COLO829 (cell line): ENCODE measurements around the gene CAPN11.

Experiments used
- DNase-seq: peaks from one replicate; pipeline ENCODE4 v3.0.0; 2012; ENCODE audit warnings: low spot score

Gene CAPN11

DNA sequence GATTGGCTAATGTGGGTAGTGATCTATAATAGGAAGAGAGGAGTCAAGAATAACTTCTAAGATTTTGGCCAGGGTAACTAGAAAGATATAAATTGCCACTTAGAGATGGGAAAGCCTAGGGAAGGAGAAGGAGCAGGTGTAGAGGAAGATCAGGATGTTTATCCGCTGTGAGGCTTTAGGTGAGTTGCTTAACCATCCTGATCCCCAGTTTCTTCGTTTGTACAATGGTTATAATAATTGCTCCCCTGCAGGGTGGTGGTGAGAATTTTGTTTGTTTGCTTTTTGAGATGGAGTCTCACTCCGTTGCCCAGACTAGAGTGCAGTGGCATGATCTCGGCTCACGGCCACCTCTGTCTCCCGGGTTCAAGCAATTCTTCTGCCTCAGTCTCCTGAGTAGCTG lies 55.7 kb downstream of the CAPN11 start:
- DNase-seq: no peak

DNA sequence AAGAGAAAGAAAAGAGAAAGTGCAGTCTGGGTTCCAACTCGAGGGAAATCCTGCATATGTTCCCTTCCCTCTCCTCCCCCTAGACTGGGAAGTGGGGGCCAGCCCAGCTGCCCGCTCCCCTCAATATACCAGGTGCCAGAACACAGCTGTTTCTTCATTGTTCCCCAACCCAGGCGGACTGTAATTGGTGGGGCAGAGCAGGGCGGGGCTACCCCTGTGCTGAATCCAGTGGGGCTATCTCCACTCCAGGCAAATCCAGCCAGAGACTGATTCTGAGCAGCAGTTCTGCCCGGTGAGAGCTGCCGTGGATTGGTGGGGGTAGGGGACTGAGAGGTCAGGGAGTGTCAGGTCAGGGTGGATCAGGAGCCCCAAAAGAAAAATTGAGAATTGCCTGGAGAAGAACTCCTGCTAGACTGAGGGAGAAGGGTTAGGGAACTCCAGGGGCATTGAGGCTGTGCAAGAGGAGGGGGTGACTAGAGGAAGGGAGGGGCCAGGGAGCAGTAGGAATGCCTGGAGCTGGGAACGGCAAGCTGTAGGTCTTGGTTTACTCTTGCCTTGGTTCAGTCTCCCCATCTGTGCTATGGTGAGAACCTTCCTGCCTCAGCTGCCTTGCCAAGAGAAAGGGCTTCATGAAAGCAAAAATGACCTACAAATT lies 58.2 kb downstream of the CAPN11 start, which contains the start of gene MYMX:
TSS of gene MYMX (plus strand) at position 250 of the 655 bp plus-strand sequence. CDS start 546 bp downstream, outside the sequence.
- no peak for DNase-seq

DNA sequence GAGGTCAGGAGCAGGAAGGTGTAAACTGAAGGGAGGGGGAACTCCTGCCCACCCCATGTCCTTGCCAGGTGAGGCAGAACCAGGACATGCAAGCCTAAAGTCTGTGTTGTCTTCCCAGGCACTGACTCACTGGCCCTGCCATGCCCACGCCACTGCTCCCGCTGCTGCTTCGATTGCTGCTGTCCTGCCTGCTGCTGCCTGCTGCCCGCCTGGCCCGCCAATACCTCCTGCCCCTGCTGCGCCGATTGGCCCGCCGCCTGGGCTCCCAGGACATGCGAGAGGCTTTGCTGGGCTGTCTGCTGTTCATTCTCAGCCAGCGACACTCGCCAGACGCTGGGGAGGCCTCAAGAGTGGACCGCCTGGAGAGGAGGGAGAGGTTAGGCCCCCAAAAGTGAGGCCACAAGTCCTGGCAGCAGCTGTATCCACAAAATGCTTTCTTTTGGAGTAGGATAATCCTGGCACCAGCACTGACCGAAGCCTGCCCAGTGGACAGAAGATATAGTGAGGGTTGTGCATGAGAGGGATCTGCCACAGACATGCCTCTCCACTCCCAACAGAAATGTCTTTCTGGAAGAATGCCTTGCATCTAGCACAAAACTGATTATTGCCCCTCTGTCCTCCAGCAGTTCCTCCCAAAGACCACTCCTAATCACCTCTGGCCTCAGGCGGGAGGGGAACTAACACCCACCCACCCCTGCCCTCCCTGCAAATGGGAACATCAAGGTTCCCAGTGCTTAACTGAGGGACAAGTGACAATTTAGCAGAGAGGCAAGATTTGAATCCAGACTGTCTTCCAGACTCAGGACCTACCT lies 58.9 kb downstream of the CAPN11 start:
- no peak for DNase-seq

DNA sequence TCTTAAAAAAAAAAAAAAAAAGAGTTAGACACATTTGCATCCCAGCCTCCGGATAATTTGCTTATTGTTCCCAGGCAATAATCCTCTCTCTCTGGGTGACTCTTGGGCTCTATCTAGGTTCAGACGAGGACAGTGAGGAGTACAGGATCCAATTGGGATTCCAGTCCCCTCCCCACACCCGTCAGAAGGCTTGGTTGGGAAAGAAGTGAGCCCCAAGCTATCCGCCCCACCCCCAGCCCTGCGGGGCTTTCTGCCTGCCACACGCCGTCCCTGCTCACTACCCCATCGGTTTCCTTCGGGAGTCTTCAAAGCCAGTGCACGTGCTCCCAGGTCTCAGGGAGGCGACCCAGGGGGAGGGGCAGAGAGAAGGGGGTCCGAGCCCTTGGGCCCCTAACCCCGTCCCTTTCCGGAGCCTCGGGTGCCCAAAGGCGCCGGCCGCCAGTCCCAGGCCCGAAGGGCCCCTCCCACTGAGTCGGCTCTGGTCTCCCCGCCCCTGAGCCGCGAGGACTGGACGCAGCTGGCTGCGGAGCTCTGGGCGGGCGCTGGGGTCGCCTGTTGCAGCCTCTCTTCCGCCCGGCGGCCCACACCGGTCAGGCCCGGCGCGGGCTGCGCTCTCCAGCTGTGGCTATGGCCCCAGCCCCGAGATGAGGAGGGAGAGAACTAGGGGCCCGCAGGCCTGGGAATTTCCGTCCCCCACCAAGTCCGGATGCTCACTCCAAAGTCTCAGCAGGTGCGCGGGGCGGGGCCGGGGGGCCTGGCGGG lies 60.6 kb downstream of the CAPN11 start:
- DNase-seq: no peak

GRCh38 chr6:44219815-44220784 lies 61.5 kb downstream of the CAPN11 start:
- DNase-seq: no peak

DNA sequence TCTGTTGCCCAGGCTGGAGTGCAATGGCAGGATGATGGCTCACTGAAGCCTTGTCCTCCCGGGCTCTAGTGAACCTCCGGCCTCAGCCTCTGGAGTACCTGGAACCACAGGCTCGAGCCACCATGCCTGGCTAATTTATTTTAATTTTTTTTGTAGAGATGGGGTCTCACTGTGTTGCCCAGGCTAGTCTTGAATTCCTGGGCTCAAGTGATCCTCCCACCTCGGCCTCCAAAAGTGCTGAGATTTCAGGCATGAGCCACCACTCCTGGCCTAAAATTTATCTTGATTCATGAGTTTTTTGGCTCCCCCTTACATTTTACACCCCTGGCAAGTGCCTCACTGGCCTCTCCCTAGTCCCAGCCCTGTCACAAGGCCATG lies 62.3 kb downstream of the CAPN11 start:
- DNase-seq: no peak

GRCh38 chr6:44221291-44221960 lies 62.8 kb downstream of the CAPN11 start:
- no peak for DNase-seq

- no peak for DNase-seq
Observed at GRCh38 chr6:44221961-44222335, 63.3 kb downstream of the CAPN11 start.

- DNase-seq: peak; percentile 36
Observed at GRCh38 chr6:44222486-44223318, 64.1 kb downstream of the CAPN11 start.

DNA sequence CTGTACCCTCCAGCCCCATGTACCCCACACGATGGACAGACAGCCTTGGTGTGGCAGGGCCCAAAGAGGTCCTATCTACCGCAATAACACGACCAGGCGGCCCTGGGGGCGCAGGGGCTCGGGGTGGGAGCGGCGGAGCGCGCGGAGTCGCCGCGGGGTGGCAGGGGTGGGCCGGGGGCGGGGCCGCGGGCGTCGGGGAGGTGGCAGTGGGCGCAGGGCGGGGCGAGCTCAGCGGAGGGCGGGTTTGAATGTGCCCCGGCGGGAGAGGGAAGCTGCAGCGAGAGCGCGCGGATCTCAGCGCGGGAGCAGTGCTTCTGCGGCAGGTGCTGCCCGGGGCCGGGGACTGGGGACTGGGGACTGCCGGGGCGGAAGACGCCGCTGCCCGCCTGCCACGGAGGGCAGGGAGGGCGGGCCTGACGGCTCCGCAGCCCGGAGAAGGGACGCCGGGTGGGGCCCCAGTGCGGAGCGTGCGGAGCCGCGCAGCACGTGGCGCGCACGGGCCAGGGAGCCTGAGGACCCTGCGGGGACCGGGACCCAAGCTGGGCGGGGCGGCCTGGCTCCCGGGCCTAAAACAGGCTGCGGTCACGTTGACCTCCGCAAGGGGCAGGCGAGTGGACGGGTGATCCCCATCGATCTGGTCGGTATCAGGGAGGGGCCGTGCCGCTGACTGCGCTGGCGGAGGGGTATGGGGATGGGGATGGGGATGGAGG lies 64.9 kb downstream of the CAPN11 start, which contains the start of gene SLC29A1:
TSS of gene SLC29A1 (plus strand) at position 277 of the 710 bp plus-strand sequence. CDS start 3,719 bp downstream, outside the sequence.
- peak; percentile 84 for DNase-seq

GRCh38 chr6:44224029-44224964 lies 65.7 kb downstream of the CAPN11 start:
- DNase-seq: peak; percentile 35

DNA sequence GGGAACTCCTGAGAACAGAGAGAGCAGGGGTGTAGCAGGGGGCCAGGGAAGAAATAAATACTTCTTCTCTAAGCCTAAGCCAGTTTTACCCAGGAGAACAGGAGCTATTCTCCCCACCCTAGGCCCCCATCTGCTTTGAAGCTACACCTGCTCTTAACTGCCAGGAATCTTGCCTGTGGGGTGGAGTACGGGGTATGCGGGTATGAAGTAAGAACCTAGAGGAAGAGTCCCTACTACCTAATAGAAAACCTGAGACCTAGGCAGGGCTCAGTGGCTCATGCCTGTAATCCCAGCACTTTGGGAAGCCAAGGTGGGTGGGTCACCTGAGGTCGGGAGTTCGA lies 66.3 kb downstream of the CAPN11 start:
- DNase-seq: no peak

- no peak for DNase-seq
Observed at GRCh38 chr6:44225579-44226325, 67.1 kb downstream of the CAPN11 start.

- no peak for DNase-seq
Observed at GRCh38 chr6:44226368-44227147, 67.9 kb downstream of the CAPN11 start.

- DNase-seq: no peak
Observed at GRCh38 chr6:44227148-44227793, 68.7 kb downstream of the CAPN11 start.

DNA sequence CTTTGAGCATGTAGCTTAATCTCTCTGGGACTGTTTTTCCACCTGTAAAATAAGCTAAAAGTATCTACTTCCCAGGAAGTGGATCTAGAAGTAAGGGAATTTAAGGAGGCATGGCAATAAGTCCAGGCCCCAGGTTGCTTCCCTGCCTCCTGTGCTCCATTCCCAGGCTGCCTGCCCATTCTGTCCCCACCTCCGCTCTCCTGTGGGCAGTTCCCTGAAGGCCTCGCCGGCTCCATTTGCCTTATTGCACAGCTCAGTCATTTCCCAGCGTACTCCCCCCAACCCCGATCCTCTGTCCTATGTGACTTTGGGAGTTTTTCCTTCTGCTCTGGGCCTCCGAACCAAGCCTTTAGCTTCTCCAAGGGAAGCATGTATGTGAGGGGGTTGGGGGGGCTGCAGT lies 69.4 kb downstream of the CAPN11 start:
- no peak for DNase-seq
